GM12801 (cell line): ENCODE results near the gene LMF1.

ENCODE experiments used
- TF ChIP-seq, protein P1 (sequence below): IDR thresholded peaks from one replicate; pipeline ENCODE4 v1.5.1; 2011; ENCODE audit warnings: control low read depth; ENCODE audit not compliant: insufficient read length; ENCODE audit errors: extremely low read depth

The LMF1 gene

GRCh38 chr16:808085-808386 lies 162.7 kb downstream of the LMF1 start:
- TF ChIP-seq, protein P1, sequence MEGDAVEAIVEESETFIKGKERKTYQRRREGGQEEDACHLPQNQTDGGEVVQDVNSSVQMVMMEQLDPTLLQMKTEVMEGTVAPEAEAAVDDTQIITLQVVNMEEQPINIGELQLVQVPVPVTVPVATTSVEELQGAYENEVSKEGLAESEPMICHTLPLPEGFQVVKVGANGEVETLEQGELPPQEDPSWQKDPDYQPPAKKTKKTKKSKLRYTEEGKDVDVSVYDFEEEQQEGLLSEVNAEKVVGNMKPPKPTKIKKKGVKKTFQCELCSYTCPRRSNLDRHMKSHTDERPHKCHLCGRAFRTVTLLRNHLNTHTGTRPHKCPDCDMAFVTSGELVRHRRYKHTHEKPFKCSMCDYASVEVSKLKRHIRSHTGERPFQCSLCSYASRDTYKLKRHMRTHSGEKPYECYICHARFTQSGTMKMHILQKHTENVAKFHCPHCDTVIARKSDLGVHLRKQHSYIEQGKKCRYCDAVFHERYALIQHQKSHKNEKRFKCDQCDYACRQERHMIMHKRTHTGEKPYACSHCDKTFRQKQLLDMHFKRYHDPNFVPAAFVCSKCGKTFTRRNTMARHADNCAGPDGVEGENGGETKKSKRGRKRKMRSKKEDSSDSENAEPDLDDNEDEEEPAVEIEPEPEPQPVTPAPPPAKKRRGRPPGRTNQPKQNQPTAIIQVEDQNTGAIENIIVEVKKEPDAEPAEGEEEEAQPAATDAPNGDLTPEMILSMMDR, result no peak

GRCh38 chr16:807347-808084 lies 163.3 kb downstream of the LMF1 start:
- TF ChIP-seq, protein P1, result no peak

DNA sequence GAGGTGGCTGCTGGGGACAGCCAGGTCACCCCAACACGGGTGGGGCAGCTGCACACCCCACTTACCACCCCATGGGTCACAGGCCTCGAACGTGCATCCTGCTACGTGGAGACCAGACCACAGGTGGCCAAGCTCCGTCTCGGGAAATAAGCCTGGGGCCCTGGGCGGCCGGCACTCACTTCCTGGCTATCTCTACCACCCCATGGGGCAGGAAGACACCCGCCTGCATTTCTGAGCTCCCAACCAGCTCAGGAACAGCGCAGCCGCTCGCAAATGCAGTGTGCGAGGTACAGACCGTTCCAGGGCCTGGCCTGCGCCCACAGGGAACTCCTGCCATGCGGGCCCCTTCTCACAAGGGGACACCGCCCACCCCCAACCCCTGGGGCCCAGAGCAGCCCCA lies 165.3 kb downstream of the LMF1 start:
- TF ChIP-seq, protein P1, result no peak

DNA sequence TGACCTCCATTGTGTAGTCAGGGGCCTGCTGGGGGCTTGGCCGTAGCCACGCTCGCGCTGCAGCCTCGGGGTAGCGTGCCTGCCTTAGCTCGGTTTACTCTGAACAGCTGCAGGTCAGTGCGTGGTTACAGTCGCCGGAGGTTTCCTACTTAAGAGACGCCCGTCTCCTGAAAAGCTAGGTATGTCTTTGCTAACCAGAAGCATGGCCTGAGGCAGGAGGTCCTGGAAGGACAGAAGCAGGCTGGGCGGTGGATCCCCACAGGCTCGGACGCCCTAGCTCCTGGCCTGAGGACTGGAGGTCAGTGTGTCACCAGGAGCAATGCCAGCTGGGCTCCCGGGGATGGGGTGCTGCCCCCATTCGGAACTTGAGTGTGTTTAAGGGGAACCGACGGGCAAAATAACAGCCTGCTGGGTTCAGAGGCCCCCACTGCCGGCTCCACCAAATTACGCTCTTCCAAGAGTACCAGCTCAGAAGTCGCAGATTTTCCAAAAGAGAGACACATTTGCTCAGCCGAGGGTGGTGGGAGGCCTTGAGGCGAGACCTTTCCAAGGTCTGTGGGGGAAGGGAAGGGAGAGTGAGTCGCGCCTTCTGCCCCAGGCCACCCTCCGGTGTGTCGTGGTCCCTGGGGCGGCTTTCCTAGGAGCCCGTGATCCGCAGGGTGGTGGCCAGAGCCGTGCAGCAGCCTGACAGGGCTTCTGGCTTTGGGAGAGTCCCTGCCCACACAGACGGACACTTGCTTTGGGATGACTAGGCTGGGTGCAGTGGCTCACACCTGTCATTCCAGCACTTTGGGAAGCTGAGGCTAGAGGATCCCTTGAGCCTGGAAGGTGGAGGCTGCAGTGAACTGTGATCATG lies 166.4 kb downstream of the LMF1 start:
- TF ChIP-seq, protein P1, result no peak

- TF ChIP-seq, protein P1, result no peak
These were observed 167.1 kb downstream of the LMF1 start for GRCh38 chr16:803754-804080.
